ENCODE results near the gene IL17RC.
"Not testable (repeated sequence)": the region's sequence is repeated elsewhere in the genome, so short reads cannot be mapped to it uniquely, and the experiment has no call there.

Gene IL17RC

DNA sequence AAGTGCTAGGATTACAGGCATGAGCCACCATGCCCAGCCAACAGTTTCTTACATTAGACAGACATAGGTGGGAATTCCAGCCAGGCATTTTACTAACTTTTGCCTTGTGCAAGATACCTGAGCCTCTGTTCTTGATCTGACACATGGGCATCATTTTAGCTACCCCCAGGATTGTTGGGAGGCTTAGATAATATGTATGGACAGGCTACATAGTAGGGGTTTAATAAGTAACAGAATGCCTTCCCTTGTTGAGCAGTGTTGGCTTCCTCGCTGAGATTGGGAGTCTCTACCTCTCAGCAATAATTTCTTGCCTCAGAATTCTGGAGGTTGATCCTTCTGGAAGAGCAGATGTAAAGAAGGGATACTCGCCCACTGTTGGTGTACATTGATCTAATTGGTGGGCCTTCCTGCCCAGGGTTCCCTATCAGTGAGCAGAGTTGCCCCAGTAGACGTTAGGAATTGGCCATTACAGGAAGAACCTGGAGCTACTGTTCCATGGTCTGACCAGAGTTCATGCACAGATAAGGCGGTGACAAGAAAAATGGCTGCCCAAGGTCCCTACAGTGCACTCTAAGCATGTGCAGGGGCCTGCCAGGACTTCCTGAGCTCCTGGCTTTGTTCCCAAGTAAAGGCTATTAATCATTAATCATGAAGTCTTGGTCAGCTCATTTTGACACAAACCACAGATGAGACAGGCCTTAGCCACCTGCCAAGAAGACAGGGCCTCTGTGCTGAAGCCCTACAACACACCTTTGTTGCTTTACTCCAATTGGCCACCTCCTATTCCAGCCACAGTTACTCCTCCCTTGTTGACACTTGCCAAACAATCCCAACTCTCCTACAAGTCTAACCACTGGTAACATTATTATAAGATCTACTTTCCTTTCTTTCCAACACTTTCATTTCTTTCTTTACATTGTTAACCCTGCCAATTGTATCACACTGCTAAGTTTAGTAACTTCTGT lies 19.2 kb upstream of the IL17RC start:
- H3K4me3 ChIP-seq (ENCODE audit: low read depth, low read length) = no peak overlapping the region
- TF ChIP-seq, protein P1, sequence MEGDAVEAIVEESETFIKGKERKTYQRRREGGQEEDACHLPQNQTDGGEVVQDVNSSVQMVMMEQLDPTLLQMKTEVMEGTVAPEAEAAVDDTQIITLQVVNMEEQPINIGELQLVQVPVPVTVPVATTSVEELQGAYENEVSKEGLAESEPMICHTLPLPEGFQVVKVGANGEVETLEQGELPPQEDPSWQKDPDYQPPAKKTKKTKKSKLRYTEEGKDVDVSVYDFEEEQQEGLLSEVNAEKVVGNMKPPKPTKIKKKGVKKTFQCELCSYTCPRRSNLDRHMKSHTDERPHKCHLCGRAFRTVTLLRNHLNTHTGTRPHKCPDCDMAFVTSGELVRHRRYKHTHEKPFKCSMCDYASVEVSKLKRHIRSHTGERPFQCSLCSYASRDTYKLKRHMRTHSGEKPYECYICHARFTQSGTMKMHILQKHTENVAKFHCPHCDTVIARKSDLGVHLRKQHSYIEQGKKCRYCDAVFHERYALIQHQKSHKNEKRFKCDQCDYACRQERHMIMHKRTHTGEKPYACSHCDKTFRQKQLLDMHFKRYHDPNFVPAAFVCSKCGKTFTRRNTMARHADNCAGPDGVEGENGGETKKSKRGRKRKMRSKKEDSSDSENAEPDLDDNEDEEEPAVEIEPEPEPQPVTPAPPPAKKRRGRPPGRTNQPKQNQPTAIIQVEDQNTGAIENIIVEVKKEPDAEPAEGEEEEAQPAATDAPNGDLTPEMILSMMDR (IDR thresholded peaks at IDR 0.05; ENCODE audit: borderline replicate concordance, insufficient read depth, low read depth, low read length) = no peak

DNA sequence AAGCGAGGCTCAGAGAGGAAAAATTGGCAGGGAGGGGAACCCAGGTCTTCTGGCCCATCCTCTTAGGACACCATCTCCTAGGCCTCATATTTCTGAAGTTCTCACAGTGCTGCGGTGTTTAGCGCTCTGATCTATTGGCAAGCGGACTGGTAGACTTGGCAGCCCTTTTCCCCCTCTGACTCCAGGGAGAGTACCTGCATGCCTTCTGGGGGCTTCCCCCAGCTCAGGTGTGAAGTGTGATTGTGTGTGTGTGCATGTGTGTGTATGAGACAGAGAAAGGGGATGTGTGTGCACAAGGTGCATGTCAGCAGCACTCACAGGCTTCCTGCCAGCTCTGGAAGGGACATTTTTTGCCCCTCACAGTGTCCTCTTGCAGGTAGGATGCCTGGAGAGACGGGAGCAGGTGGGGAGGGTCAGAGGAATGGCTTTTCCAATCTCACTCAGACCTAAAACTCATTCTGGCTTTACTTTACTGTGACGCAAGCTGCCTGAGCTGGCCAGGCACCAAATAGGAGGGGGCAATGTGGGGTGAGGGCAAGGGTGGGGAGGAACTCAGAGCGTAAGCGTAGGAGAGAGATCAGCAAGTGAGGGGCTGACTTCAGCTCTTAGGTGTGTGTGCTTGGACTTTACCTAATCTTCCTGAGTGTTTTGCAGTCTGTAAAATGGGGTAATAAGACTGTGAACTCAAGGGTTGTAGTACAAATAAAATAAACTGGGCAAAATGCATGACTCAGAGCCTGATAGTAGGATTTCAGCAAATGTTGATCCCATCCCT lies 18.2 kb upstream of the IL17RC start:
- TF ChIP-seq, protein P1 (IDR thresholded peaks at IDR 0.05; ENCODE audit: borderline replicate concordance, insufficient read depth, low read depth, low read length) = no peak
- H3K4me3 ChIP-seq (ENCODE audit: low read depth, low read length) = no peak overlapping the region

DNA sequence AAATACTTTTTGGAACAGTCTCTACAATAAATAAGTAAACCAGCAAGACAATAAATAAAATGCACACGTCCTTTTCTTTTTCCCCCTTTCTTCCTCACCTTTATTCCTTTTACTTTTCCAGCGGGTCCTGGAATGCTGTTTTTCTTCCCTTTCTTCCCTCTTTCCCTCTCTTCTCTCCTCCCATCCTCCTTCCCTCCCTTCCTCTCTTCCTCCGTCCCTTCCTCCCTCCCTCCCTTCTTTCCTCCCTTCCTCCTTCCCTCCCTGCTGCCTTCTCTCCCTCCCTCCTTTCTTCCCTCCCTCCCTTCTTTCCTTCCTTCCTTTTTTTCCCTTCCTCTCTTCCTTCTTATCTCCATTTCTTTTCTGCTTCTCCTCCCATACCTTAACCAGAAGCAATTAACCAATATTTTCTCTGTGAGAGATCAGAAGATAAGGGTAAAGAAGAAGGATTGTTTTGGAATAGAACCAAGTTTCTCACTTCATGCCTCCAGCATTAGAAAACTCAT lies 17.6 kb upstream of the IL17RC start:
- H3K4me3 ChIP-seq (ENCODE audit: low read depth, low read length) = no peak overlapping the region
- TF ChIP-seq, protein P1 (IDR thresholded peaks at IDR 0.05; ENCODE audit: borderline replicate concordance, insufficient read depth, low read depth, low read length) = no peak

GRCh38 chr3:9900965-9901415 lies 15.9 kb upstream of the IL17RC start:
- not testable (repeated sequence) for H3K4me3 ChIP-seq (ENCODE audit: low read depth, low read length)

DNA sequence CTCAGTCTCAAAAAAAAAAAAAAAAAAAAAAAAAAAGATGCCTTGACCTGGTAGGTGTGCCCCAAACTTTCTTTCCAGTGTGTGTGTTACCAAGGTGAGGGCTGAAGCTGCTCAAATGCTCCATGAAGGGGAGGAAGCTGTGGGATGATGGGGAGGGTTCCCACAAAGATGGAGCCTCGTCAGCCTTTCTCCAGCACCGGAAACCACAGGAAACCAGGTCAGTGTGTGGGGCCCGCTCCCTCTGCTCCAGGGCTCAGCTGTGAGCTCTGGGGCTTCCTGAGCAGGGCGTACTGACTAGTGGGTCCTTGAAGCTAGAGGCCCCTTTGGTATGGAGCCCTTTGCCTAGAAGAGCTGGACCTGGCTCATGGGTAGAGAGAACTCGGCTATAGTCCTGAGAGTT lies 14.9 kb upstream of the IL17RC start:
- TF ChIP-seq, protein P1 (IDR thresholded peaks at IDR 0.05; ENCODE audit: borderline replicate concordance, insufficient read depth, low read depth, low read length) = no peak
- H3K4me3 ChIP-seq (ENCODE audit: low read depth, low read length) = no peak overlapping the region

DNA sequence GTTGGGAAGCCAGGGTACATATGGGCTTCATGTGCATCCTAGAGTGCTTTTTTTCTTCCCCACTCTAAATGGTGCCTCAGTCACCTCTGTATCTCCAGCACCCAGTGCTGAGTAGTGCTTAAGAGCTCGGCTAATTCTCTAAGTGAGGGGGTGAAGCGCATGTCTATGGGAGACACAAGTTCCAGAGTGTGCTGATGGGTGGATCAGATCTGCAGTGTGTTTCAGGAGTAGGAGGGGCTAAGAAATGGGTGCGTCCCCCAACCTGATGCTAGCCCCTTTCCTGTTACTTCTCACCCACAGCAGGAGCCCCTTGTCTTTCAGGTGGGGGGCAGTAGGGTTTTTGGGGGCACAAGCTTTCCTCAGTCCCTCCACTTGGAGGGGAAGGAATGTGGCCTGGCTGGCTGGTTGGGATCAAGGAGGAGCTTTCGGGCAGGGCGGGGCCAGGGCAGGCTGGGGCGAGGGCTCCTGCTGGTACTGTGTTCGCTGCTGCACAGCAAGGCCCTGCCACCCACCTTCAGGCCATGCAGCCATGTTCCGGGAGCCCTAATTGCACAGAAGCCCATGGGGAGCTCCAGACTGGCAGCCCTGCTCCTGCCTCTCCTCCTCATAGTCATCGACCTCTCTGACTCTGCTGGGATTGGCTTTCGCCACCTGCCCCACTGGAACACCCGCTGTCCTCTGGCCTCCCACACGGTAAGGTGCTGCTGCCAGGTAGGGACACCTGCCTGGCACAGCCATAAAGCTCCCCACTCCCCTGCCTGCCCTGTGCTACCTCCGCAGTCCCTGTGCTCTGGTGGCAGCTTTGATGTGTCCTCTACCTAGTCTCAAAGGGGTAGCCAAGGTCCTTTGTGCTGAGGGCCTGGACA lies 14.3 kb upstream of the IL17RC start, which contains the start of gene IL17RE:
IL17RE (plus strand) TSS at position 477 of the 866 bp plus-strand sequence; CDS start at position 562, 85 bp downstream.
- TF ChIP-seq, protein P1 (IDR thresholded peaks at IDR 0.05; ENCODE audit: borderline replicate concordance, insufficient read depth, low read depth, low read length) = no peak
- no peak within 1 kb of the TSS for H3K4me3 ChIP-seq (ENCODE audit: low read depth, low read length)

All from GM12875 (cell line).